Prostate gland (tissue), 2 donors: ENCODE measurements around the gene MASP1. TPM values are rescaled to one million over a fixed set of nuclear protein-coding genes. Genes with fewer than 3 reads are reported as not detected.

Experiments
- DNase-seq: peaks from one replicate; pipeline ENCODE4 v3.0.0-alpha.2; 2019; ENCODE audit warnings: low spot score
- H3K27ac ChIP-seq, 2 donors: fragments of 200-600 bp; sonication (generic); 2 replicates each; pipeline ENCODE4 v1.5.1; 2017 to 2019
- H3K27me3 ChIP-seq: fragments of 200-600 bp; sonication (generic); replicated peaks from 2 replicates; pipeline ENCODE4 v1.5.1; 2019; ENCODE audit not compliant: insufficient read depth
- H3K36me3 ChIP-seq, 2 donors: fragments of 200-600 bp; sonication (generic); 1 replicate in 1 of 2; 2 replicates in 1 of 2; pipeline versions ENCODE4 v1.5.1 to v1.8.1; 2017 to 2019
- H3K4me1 ChIP-seq: fragments of 200-600 bp; sonication (generic); replicated peaks from 2 replicates; pipeline ENCODE4 v1.5.1; 2019
- H3K4me3 ChIP-seq, 2 donors: fragments of 200-600 bp; sonication (generic); 2 replicates each; pipeline ENCODE4 v1.5.1; 2017 to 2019
- H3K9me3 ChIP-seq: fragments of 200-600 bp; sonication (generic); 2 replicates; pipeline ENCODE4 v1.5.1; 2017
- POLR2A ChIP-seq: fragments of 450-650 bp; IDR thresholded peaks from one replicate; pipeline ENCODE4 v1.6.1; 2016; ENCODE audit warnings: antibody characterized with exemption, mild to moderate bottlenecking
- POLR2AphosphoS5 ChIP-seq: sonication (generic); formaldehyde crosslinking; IDR thresholded peaks from one replicate; pipeline ENCODE4 v1.6.1; 2017; ENCODE audit warnings: antibody characterized with exemption
- WGBS: methylation state at CpG from one replicate; pipeline ENCODE4 v1.1.5; 2018; 5-methylcytosine and 5-hydroxymethylcytosine counted together
- intact Hi-C: fragments of 100-400 bp; cut with DNase I; formaldehyde crosslinking; loops from one replicate; pipeline ENCODE4 v1.14.2; 2022
- total RNA-seq, 2 donors: library from RNA; depleted of rRNA; stranded (reverse); fragments of >200 nt; gene quantifications; one replicate each; pipeline ENCODE4 v1.1.0, GENCODE V29; 2016
- TF ChIP-seq, protein P1 (sequence below), 4 experiments: fragments of 200-600 bp in 2 of 4; fragments of 450-650 bp in 2 of 4; sonication (generic) in 2 of 4; IDR thresholded peaks; 1 replicate in 3 of 4; 2 replicates in 1 of 4; pipeline ENCODE4 v1.5.1; 2016 to 2019; ENCODE audit warnings: antibody characterized with exemption in 4 of 4, mild to moderate bottlenecking in 2 of 4, moderate library complexity in 2 of 4

The MASP1 gene
- total RNA-seq, 2 donors from 2014 or later: 22.1 to 27.3 TPM

DNA sequence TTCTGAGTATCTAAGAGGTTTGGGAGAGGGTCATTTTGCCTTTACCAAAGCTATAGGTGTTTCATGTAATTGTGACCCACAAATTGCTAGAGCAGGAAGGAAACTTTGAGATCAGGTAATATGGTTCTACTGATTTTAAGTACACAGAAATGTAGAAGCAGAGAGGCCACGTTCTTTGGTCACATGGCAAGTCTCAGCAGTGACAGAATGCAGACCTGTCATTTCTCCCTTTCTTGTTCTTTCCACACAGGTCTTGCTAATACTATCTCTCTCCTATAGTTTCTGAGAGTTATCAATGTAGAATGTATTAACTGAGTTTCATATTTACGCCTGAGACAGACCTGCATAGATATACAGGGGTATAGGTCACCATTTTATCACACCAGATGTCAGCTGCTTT is 105.2 kb downstream of the MASP1 start:
- no peak for DNase-seq
- Histone ChIP-seq H3K4me1 (no peaks in the 10 kb centered on the region), H3K4me3 (no peak overlapping the region), H3K27ac (peak overlapping the region; percentile 29 to 33), H3K9me3 (no peaks in the 10 kb centered on the region), H3K27me3 (no peaks in the 10 kb centered on the region), H3K36me3 (no peaks in the 10 kb centered on the region)
- TF ChIP-seq, protein P1, sequence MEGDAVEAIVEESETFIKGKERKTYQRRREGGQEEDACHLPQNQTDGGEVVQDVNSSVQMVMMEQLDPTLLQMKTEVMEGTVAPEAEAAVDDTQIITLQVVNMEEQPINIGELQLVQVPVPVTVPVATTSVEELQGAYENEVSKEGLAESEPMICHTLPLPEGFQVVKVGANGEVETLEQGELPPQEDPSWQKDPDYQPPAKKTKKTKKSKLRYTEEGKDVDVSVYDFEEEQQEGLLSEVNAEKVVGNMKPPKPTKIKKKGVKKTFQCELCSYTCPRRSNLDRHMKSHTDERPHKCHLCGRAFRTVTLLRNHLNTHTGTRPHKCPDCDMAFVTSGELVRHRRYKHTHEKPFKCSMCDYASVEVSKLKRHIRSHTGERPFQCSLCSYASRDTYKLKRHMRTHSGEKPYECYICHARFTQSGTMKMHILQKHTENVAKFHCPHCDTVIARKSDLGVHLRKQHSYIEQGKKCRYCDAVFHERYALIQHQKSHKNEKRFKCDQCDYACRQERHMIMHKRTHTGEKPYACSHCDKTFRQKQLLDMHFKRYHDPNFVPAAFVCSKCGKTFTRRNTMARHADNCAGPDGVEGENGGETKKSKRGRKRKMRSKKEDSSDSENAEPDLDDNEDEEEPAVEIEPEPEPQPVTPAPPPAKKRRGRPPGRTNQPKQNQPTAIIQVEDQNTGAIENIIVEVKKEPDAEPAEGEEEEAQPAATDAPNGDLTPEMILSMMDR (IDR thresholded peaks at IDR 0.05): no peak
- TF ChIP-seq POLR2AphosphoS5 (no peak), POLR2A (no peak)
- intact Hi-C loops: no loop called here
- WGBS: 60% methylated on average over 2 of the region's 2 CpGs

DNA sequence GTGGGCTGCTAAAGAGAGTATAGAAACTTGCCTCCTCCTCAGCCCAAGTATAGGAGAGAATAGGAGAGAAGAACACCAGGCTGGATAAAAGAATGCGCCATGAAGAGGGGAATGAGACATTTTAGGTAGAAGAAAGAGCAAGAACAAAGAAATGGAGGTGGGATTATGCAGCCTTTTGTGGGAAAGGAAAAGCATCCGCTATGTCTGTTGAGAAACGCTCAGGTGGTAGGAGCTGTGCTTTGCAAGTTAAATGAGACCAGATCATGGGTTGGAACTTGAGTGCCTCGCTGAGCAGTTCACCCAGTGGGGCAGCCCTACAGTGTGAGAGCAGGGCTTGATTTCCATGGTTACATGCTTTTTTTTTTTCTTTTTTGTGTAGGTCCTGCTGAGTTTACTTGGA is 105.8 kb downstream of the MASP1 start:
- no peak for TF ChIP-seq POLR2A
- TF ChIP-seq, protein P1 (IDR thresholded peaks at IDR 0.05): no peak
- no peak for TF ChIP-seq POLR2AphosphoS5
- no peaks in the 10 kb centered on the region for H3K4me1 ChIP-seq
- H3K36me3 ChIP-seq: no peaks in the 10 kb centered on the region
- H3K27me3 ChIP-seq: no peaks in the 10 kb centered on the region
- intact Hi-C loops: no loop called here
- no peak for DNase-seq
- 86% methylated on average over 4 of the region's 4 CpGs for WGBS
- no peaks in the 10 kb centered on the region for H3K9me3 ChIP-seq
- no peak overlapping the region for H3K4me3 ChIP-seq
- peak overlapping the region in 1 of 2 donors; percentile 33 for H3K27ac ChIP-seq

Other genes starting within 250 kb of the MASP1 start
- gene RPL39L, start 152.2 kb downstream of the MASP1 start, total RNA-seq: 10 to 100 TPM; 27.5 to 57.9 TPM
- not detected for gene RTP1, start 94.3 kb downstream of the MASP1 start, total RNA-seq
- 1 to 10 TPM; 2.7 to 5.1 TPM for gene RTP4, start 76.6 kb upstream of the MASP1 start, total RNA-seq